Activated naive CD8-positive, alpha-beta T cell treated with anti-CD3 and anti-CD28 coated beads, Interleukin-2, amount 10 ng/mL, durations not matched to agents 7 days and 5 days (primary cell): Measurements from ENCODE around the gene PSME1. TPM values are rescaled to one million over a fixed set of nuclear protein-coding genes. Genes with fewer than 3 reads are reported as not detected.

Experiments
- ATAC-seq: fragments of 150-1000 bp; cut with Tn5 transposase; one replicate; pipeline ENCODE4 v1.10.0; 2021; ENCODE audit warnings: low read depth, moderate library complexity
- POLR2A ChIA-PET: fragments of 350-600 bp; sonication (Branson Sonifier 250); formaldehyde crosslinking; loops from one replicate; lab custom pipeline; 2021; ENCODE audit warnings: antibody characterized with exemption; lab: Charles Lee
- DNase-seq: peaks from one replicate; pipeline ENCODE4 v3.0.0; 2021
- H3K27ac Mint-ChIP-seq: one replicate; pipeline ENCODE4 v1.8.0; 2022; ENCODE audit warnings: mild to moderate bottlenecking, mixed read lengths
- H3K27me3 Mint-ChIP-seq: one replicate; pipeline ENCODE4 v1.8.0; 2022; ENCODE audit warnings: mild to moderate bottlenecking, moderate library complexity, mixed read lengths
- H3K36me3 Mint-ChIP-seq: one replicate; pipeline ENCODE4 v1.8.0; 2021; ENCODE audit warnings: mild to moderate bottlenecking, mixed read lengths
- H3K4me1 Mint-ChIP-seq: one replicate; pipeline ENCODE4 v1.8.0; 2021; ENCODE audit warnings: mixed read lengths
- H3K4me3 Mint-ChIP-seq: one replicate; pipeline ENCODE4 v1.8.0; 2022; ENCODE audit warnings: mild to moderate bottlenecking, moderate library complexity, mixed read lengths
- H3K9me3 Mint-ChIP-seq: one replicate; pipeline ENCODE4 v1.8.0; 2021; ENCODE audit warnings: mixed read lengths
- total RNA-seq, 2 experiments: library from RNA; stranded (reverse); gene quantifications; one replicate each; pipeline ENCODE4 v1.2.3, GENCODE V29; 2021

Gene PSME1
- total RNA-seq, 2 experiments from 2014 or later = 430 to 443 TPM

- no peak for DNase-seq
- peak overlapping the region; percentile 100 for H3K27ac Mint-ChIP-seq
- peak overlapping the region; percentile 37 for H3K4me3 Mint-ChIP-seq
- peaks cover 72% of the 10 kb centered on the region for H3K36me3 Mint-ChIP-seq
- ATAC-seq = no peak
- POLR2A ChIA-PET = interaction anchor here (0.8 to 4.8 kb wide), 26 partner anchors 11 to 270 kb away, joined by 3 to 347 read pairs (median 14); partner anchors contain the start of genes CARMIL3, CBLN3, CHMP4A and DCAF11
- H3K27me3 Mint-ChIP-seq = no peaks in the 10 kb centered on the region
- peaks cover 43% of the 10 kb centered on the region for H3K4me1 Mint-ChIP-seq
- H3K9me3 Mint-ChIP-seq = no peaks in the 10 kb centered on the region
Observed at GRCh38 chr14:24160499-24160849, 24.5 kb downstream of the PSME1 start.

GRCh38 chr14:24160850-24161804, 25.1 kb downstream of the PSME1 start, which contains the start of gene IRF9:
Gene IRF9, plus strand, starts transcription at chr14:24161265. Its CDS starts 880 bp downstream, at chr14:24162145.
- Mint-ChIP-seq H3K27me3 (no peaks in the 10 kb centered on the region), H3K9me3 (no peaks in the 10 kb centered on the region), H3K36me3 (peaks cover 73% of the 10 kb centered on the region), H3K27ac (peak within 1 kb of the TSS; percentile 100), H3K4me3 (peak within 1 kb of the TSS; percentile 97), H3K4me1 (peaks cover 47% of the 10 kb centered on the region)
- DNase-seq (peak; percentile 98), ATAC-seq (peak; percentile 87)
- POLR2A ChIA-PET = interaction anchor here (0.6 to 4.8 kb wide), 34 partner anchors 11 to 551 kb away, joined by 3 to 347 read pairs (median 11); partner anchors contain the start of genes CARMIL3, CBLN3, CHMP4A and CIDEB

GRCh38 chr14:24162093-24162492, 26.1 kb downstream of the PSME1 start:
- Mint-ChIP-seq H3K9me3 (no peaks in the 10 kb centered on the region), H3K4me3 (peak overlapping the region; percentile 97), H3K36me3 (peaks cover 69% of the 10 kb centered on the region), H3K27me3 (no peaks in the 10 kb centered on the region), H3K27ac (peak overlapping the region; percentile 100), H3K4me1 (peaks cover 50% of the 10 kb centered on the region)
- DNase-seq (no peak), ATAC-seq (no peak)
- POLR2A ChIA-PET = interaction anchor here (0.6 to 4.8 kb wide), 28 partner anchors 10 to 268 kb away, joined by 3 to 347 read pairs (median 12); partner anchors contain the start of genes CARMIL3, CBLN3, CHMP4A and CIDEB

- H3K4me3 Mint-ChIP-seq = no peak overlapping the region
- peaks cover 56% of the 10 kb centered on the region for H3K4me1 Mint-ChIP-seq
- DNase-seq (no peak), ATAC-seq (no peak)
- no peaks in the 10 kb centered on the region for H3K9me3 Mint-ChIP-seq
- H3K27me3 Mint-ChIP-seq = no peaks in the 10 kb centered on the region
- H3K27ac Mint-ChIP-seq = peak overlapping the region; percentile 100
- H3K36me3 Mint-ChIP-seq = peaks cover 69% of the 10 kb centered on the region
- POLR2A ChIA-PET = interaction anchor here (1.0 to 2.3 kb wide), 12 partner anchors 11 to 82 kb away, joined by 3 to 15 read pairs (median 6); partner anchors contain the start of genes DCAF11, EMC9, FITM1 and IPO4
Observed at GRCh38 chr14:24164518-24164991, 28.6 kb downstream of the PSME1 start.

- POLR2A ChIA-PET = interaction anchor here (0.9 to 2.3 kb wide), 9 partner anchors 14 to 105 kb away, joined by 3 to 15 read pairs (median 6); partner anchors contain the start of genes DCAF11, EMC9, IPO4 and NRL
- H3K36me3 Mint-ChIP-seq = peaks cover 66% of the 10 kb centered on the region
- no peaks in the 10 kb centered on the region for H3K27me3 Mint-ChIP-seq
- H3K4me3 Mint-ChIP-seq = no peak overlapping the region
- peaks cover 50% of the 10 kb centered on the region for H3K4me1 Mint-ChIP-seq
- ATAC-seq (no peak), DNase-seq (no peak)
- H3K9me3 Mint-ChIP-seq = no peaks in the 10 kb centered on the region
- H3K27ac Mint-ChIP-seq = no peak overlapping the region
Observed at GRCh38 chr14:24165785-24166184, 29.8 kb downstream of the PSME1 start.

- Mint-ChIP-seq H3K27ac (peak overlapping the region; percentile 21), H3K4me3 (no peak overlapping the region), H3K4me1 (peaks cover 43% of the 10 kb centered on the region), H3K27me3 (no peaks in the 10 kb centered on the region), H3K9me3 (no peaks in the 10 kb centered on the region), H3K36me3 (peaks cover 53% of the 10 kb centered on the region)
- POLR2A ChIA-PET = interaction anchor here (1.5 kb wide), 1 partner anchor 28 kb away, joined by 9 read pairs; the partner anchor contains the start of gene TM9SF1
- DNase-seq (no peak), ATAC-seq (no peak)
Observed at GRCh38 chr14:24167469-24168114, 31.6 kb downstream of the PSME1 start.

- Mint-ChIP-seq H3K4me3 (peak within 1 kb of the TSS; percentile 93), H3K27ac (peak within 1 kb of the TSS; percentile 88), H3K4me1 (peaks cover 19% of the 10 kb centered on the region), H3K9me3 (no peaks in the 10 kb centered on the region), H3K36me3 (peaks cover 28% of the 10 kb centered on the region), H3K27me3 (no peaks in the 10 kb centered on the region)
- peak; percentile 78 for DNase-seq
- ATAC-seq = peak; percentile 86
- POLR2A ChIA-PET = interaction anchor here (0.6 to 4.7 kb wide), 10 partner anchors 9 to 151 kb away, joined by 3 to 82 read pairs (median 6); partner anchors contain the start of genes CHMP4A, DCAF11, IRF9 and NRL
Observed at GRCh38 chr14:24171422-24172260, 35.6 kb downstream of the PSME1 start, which contains the start of gene REC8. Gene REC8, plus strand, starts transcription at chr14:24172080. Its CDS starts 473 bp downstream, at chr14:24172553.

GRCh38 chr14:24172261-24172860, 36.4 kb downstream of the PSME1 start:
- no peaks in the 10 kb centered on the region for H3K9me3 Mint-ChIP-seq
- peaks cover 16% of the 10 kb centered on the region for H3K4me1 Mint-ChIP-seq
- ATAC-seq = no peak
- H3K27me3 Mint-ChIP-seq = no peaks in the 10 kb centered on the region
- POLR2A ChIA-PET = interaction anchor here (1.0 to 4.7 kb wide), 8 partner anchors 8 to 41 kb away, joined by 3 to 82 read pairs (median 10); partner anchors contain the start of genes CHMP4A, IPO4, IRF9 and RNF31
- H3K36me3 Mint-ChIP-seq = peaks cover 30% of the 10 kb centered on the region
- DNase-seq = no peak
- peak overlapping the region; percentile 60 for H3K27ac Mint-ChIP-seq
- peak overlapping the region; percentile 93 for H3K4me3 Mint-ChIP-seq

GRCh38 chr14:24172871-24173281, 36.9 kb downstream of the PSME1 start:
- no peak for DNase-seq
- Mint-ChIP-seq H3K9me3 (no peaks in the 10 kb centered on the region), H3K4me3 (peak overlapping the region; percentile 93), H3K36me3 (peaks cover 26% of the 10 kb centered on the region), H3K4me1 (peaks cover 15% of the 10 kb centered on the region), H3K27me3 (no peaks in the 10 kb centered on the region), H3K27ac (peak overlapping the region; percentile 33)
- POLR2A ChIA-PET = interaction anchor here (1.0 to 4.7 kb wide), 4 partner anchors 8 to 15 kb away, joined by 3 to 82 read pairs (median 7); partner anchors contain the start of genes IPO4 and IRF9
- ATAC-seq = no peak

GRCh38 chr14:24176599-24176998, 40.6 kb downstream of the PSME1 start:
- Mint-ChIP-seq H3K9me3 (no peaks in the 10 kb centered on the region), H3K4me1 (peaks cover 3% of the 10 kb centered on the region), H3K27ac (no peak overlapping the region), H3K4me3 (no peak overlapping the region), H3K27me3 (no peaks in the 10 kb centered on the region), H3K36me3 (peaks cover 18% of the 10 kb centered on the region)
- ATAC-seq (no peak), DNase-seq (no peak)
- POLR2A ChIA-PET = interaction anchor here (1.0 to 3.2 kb wide), 2 partner anchors 12 to 29 kb away, joined by 7 to 14 read pairs; partner anchors contain the start of genes IPO4 and RNF31

- Mint-ChIP-seq H3K27ac (no peak overlapping the region), H3K9me3 (no peaks in the 10 kb centered on the region), H3K4me3 (no peak overlapping the region), H3K36me3 (peaks cover 18% of the 10 kb centered on the region), H3K4me1 (peaks cover 2% of the 10 kb centered on the region), H3K27me3 (no peaks in the 10 kb centered on the region)
- POLR2A ChIA-PET = interaction anchor here (0.7 to 3.2 kb wide), 2 partner anchors 11 to 17 kb away, joined by 4 to 14 read pairs; partner anchors contain the start of gene IPO4
- ATAC-seq (no peak), DNase-seq (no peak)
Observed at GRCh38 chr14:24177041-24177825, 41.2 kb downstream of the PSME1 start.
